Subcutaneous adipose tissue (tissue), 4 donors: ENCODE measurements around the gene C1orf159. TPM values are rescaled to one million over a fixed set of nuclear protein-coding genes. Genes with fewer than 3 reads are reported as not detected.

ENCODE experiments used
- CTCF ChIP-seq: fragments of 450-650 bp; IDR thresholded peaks from one replicate; pipeline ENCODE4 v1.5.1; 2016; ENCODE audit warnings: low read depth, mild to moderate bottlenecking, control low read depth, antibody characterized with exemption, moderate library complexity
- total RNA-seq, 4 donors: library from RNA; depleted of rRNA; stranded (reverse); fragments of >200 nt; gene quantifications; one replicate each; pipeline ENCODE4 v1.1.0, GENCODE V29; 2016

C1orf159 gene
- total RNA-seq, 4 donors from 2014 or later, result 3.7 to 14.7 (median 7.2) TPM

GRCh38 chr1:1098681-1099421 lies 17.0 kb downstream of the C1orf159 start:
- no peak for TF ChIP-seq CTCF

DNA sequence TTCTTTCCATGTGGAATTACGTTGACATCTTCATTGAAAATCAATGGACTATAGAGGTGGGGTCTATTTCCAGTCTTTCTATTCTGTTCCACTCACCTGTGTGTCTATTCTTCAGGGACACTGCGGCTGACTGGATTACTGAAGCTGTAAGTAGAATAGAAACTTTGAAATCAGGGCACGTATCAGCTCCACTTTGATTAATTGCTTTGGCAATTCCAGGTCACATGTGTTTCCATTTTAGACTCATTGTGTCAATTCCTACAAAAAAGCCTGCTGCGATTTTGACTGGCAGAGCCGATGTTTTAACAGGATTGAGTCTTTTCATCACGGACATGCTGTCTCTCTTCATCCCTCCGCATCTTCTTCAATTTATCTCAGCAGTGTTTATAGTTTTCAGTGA lies 20.9 kb downstream of the C1orf159 start:
- TF ChIP-seq CTCF, result no peak

DNA sequence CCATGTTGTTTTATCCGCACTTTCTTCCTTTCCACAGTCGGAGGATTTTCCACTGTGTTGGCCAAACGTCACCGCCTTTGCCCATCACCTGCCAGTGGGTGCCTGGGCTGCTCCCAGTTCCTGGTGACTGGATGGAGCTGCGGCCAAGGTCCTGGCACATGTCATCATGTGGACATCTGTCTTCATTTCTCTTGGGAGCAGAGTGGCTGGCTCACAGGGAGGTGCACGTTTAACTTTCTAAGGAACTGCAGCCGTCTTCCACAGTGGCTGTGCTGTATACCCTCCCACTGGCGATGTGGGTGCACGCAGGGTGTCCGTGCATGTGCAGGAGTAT lies 22.3 kb downstream of the C1orf159 start:
- TF ChIP-seq CTCF, result no peak

- TF ChIP-seq CTCF, result no peak
These were observed 22.8 kb downstream of the C1orf159 start for GRCh38 chr1:1092894-1093609.

- TF ChIP-seq CTCF, result no peak
These were observed 23.6 kb downstream of the C1orf159 start for GRCh38 chr1:1092149-1092855.

DNA sequence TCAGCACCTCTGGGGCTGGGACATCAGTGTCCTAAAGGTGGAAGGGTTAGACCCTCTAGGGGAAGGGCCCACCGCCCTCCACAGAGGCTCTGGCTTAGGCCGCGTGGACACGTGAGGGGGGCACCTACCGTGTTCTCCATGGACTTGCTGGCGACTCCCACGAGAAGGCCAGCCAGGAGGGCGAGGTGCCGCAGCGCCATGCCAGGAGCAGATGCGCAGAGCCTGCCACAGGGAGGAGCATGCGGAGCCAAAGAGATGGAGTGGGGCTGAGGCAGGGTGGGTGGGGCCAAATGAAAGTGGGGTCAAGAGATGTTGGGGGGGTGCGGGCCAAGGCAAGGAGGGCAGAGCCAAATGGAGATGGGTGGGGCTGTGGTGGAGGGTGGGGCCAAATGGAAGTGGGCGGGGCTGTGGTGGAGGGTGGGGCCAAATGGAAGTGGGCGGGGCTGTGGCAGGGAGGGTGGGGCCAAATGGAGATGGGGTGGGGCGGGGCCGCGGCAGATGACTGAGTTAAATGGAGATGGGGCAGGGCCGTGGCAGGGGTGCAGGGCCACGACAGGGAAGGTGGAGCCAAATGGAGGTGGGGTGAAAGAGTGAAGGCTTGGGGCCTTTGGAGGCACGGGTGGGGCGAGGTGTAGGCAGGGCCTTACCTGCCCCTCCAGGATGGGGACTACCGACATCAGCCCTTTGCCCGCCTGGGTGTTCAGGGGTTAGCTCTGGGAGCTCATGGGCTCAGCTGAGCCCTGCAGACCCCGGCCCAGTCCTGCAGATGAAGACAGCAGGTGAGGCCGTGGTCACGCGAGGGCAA lies 24.3 kb downstream of the C1orf159 start:
- TF ChIP-seq CTCF, result no peak
